ENCODE data around the gene ANKRA2.
A peak's percentile ranks its signal among the peaks of the same experiment; 100 is the strongest.

Gene ANKRA2, protein sequence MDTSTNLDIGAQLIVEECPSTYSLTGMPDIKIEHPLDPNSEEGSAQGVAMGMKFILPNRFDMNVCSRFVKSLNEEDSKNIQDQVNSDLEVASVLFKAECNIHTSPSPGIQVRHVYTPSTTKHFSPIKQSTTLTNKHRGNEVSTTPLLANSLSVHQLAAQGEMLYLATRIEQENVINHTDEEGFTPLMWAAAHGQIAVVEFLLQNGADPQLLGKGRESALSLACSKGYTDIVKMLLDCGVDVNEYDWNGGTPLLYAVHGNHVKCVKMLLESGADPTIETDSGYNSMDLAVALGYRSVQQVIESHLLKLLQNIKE

DNA sequence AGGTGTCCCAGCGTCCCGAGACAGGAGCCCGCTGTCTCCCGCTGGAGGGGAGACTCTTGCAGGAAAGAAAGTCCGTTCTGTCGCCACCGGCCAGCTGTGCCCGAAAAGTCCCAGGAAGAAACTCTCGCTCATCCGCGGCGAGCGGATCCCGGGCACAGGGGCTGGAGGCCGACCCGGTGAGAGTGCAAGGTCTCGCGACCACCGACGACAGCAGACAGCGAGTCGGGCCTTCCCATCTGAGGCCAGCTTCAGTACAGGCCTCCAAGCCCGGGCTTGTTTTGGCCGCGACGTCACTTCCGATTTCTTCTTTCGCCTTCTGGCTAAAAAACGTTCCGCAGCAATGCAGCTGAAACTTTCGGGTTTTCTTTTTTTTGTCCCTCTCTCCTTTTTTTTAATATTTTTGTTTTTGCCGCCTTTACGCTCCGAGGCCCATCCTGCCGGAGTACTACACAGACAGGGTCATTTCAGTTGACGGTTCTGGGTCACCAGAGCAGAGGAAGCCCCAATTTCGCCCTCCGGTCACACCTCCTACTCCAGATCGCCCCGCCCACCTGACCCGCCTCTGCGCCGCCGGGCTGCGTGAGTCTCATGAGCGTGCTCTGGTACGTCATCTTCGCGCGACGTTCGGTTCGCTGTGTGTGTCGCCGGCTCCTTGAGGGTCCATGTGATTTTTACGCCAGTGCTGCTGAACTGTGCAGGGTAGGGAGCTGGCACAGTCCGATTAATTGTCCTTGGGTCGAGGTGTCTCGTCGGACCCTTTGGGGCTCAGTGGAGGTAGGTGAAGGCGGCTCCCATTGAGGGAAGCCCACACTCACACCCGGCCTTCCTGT lies at the start of gene ANKRA2, which contains the start of gene UTP15:
Gene ANKRA2 (minus strand): TSS at position 501 of the 830 bp plus-strand sequence. CDS start 2,758 bp downstream, outside the sequence.
Gene UTP15 (plus strand): TSS at position 605 of the 830 bp plus-strand sequence. CDS start 1,602 bp downstream, outside the sequence.
- H3K36me3 Mint-ChIP-seq (ENCODE audit: low read depth), result peaks cover 32% of the 10 kb centered on the region
- TF ChIP-seq, protein P1, sequence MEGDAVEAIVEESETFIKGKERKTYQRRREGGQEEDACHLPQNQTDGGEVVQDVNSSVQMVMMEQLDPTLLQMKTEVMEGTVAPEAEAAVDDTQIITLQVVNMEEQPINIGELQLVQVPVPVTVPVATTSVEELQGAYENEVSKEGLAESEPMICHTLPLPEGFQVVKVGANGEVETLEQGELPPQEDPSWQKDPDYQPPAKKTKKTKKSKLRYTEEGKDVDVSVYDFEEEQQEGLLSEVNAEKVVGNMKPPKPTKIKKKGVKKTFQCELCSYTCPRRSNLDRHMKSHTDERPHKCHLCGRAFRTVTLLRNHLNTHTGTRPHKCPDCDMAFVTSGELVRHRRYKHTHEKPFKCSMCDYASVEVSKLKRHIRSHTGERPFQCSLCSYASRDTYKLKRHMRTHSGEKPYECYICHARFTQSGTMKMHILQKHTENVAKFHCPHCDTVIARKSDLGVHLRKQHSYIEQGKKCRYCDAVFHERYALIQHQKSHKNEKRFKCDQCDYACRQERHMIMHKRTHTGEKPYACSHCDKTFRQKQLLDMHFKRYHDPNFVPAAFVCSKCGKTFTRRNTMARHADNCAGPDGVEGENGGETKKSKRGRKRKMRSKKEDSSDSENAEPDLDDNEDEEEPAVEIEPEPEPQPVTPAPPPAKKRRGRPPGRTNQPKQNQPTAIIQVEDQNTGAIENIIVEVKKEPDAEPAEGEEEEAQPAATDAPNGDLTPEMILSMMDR (IDR thresholded peaks at IDR 0.05), result no peak
- H3K9me3 Mint-ChIP-seq, result no peaks in the 10 kb centered on the region
- H3K4me3 Mint-ChIP-seq, result peak within 1 kb of the TSS; percentile 94
- H3K4me1 Mint-ChIP-seq, result peaks cover 29% of the 10 kb centered on the region
- H3K27ac Mint-ChIP-seq, result peak within 1 kb of the TSS; percentile 99
- DNase-seq, result peak; percentile 100
- no peaks in the 10 kb centered on the region for H3K27me3 Mint-ChIP-seq (ENCODE audit: low read depth, poor library complexity)

DNA sequence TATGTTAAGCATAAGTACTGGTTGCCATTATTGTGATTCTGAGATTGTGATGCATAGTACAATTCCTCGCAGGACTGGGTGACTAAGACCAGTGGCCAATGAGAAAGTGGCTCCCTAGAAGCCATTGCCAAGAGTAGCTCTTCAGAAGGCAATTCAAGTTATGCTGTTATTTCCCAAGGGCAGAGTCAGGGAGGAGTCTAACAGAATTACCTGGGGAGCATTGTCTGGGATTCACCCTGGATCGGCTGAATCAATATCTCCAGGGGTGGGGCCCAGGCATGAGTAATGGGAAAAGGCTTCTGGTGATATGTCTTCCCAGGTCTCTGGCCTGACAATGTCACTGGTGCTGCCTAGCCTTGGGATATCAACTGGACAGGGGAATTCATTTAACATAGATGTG lies 49.6 kb upstream of the ANKRA2 start:
- Mint-ChIP-seq H3K4me1 (peaks cover 6% of the 10 kb centered on the region), H3K27me3 (ENCODE audit: low read depth, poor library complexity) (peaks cover 20% of the 10 kb centered on the region), H3K27ac (no peak overlapping the region), H3K9me3 (peaks cover 9% of the 10 kb centered on the region), H3K4me3 (no peak overlapping the region), H3K36me3 (ENCODE audit: low read depth) (no peaks in the 10 kb centered on the region)
- DNase-seq, result no peak
- TF ChIP-seq, protein P1 (IDR thresholded peaks at IDR 0.05), result no peak

DNA sequence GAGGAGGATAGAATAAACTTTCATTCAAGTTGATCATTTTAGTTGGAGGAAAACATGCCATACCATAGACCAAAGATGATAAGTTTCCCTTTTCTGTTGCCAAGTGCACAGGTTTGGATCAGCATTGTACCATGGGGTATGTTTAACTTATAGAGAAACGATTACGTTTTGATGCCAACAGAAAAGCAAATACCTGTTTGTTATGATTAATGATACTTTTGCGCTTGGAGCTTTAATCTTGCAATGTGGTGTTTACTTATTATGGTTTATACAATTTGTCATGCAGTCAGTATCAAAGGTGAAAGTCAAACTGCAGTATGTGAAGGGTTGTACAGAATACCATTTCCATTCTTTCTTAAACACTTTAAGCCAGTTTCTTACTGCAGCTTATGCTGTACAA lies 47.4 kb upstream of the ANKRA2 start:
- DNase-seq, result no peak
- Mint-ChIP-seq H3K27me3 (ENCODE audit: low read depth, poor library complexity) (peaks cover 11% of the 10 kb centered on the region), H3K4me1 (peaks cover 6% of the 10 kb centered on the region), H3K27ac (no peak overlapping the region), H3K9me3 (peaks cover 9% of the 10 kb centered on the region), H3K36me3 (ENCODE audit: low read depth) (no peaks in the 10 kb centered on the region), H3K4me3 (no peak overlapping the region)
- TF ChIP-seq, protein P1 (IDR thresholded peaks at IDR 0.05), result no peak

DNA sequence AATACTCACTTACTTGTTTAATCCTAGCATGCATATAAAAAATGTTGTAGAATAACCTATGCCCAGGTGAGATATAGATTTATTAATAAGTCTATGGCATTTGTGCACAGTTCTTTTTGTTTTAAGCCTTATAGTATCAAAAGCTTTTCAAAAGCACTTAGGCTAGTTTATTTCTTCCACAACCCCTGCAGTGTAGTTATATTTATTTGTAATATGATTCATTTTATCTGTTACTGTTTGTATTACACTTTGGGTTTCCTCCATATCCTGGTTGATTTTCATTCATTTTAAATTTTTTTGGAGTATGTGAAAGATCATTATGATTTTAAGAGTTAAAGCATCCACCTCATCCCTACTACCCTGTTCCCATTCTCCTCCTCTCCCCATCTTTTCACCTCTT lies 41.8 kb upstream of the ANKRA2 start:
- Mint-ChIP-seq H3K27me3 (ENCODE audit: low read depth, poor library complexity) (peaks cover 10% of the 10 kb centered on the region), H3K4me3 (no peak overlapping the region), H3K4me1 (no peaks in the 10 kb centered on the region), H3K9me3 (peaks cover 10% of the 10 kb centered on the region), H3K27ac (no peak overlapping the region), H3K36me3 (ENCODE audit: low read depth) (no peaks in the 10 kb centered on the region)
- DNase-seq, result no peak
- TF ChIP-seq, protein P1 (IDR thresholded peaks at IDR 0.05), result no peak

DNA sequence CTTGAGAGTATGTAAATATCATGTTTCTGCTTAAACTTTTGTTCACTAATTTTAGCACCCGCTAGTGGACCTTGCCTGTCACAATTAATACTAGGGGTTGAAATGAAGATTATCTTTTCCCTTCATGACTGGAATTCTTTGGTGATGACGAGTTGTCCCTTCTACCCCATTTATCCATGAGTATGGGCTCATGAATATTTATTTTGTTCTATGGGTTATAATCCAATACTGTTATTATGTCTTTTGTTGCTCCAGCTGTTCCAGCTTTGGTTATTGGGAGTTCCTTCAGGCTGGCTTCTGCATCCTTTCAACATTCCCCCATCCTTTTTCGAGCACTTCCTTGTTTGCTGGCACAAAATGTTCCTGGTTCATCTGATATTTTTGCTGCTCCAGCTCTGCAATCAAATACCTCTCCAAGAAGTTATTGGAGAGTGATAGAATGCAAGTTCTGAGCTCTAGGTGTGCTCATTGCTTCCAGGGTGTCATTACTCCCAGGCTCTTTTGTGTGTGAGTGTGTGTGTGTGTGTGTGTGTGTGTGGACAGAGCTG lies 40.8 kb upstream of the ANKRA2 start:
- H3K27me3 Mint-ChIP-seq (ENCODE audit: low read depth, poor library complexity), result peaks cover 10% of the 10 kb centered on the region

More for the DNA sequence above, 40.8 kb upstream of the ANKRA2 start:
- Mint-ChIP-seq H3K9me3 (peaks cover 16% of the 10 kb centered on the region), H3K36me3 (ENCODE audit: low read depth) (no peaks in the 10 kb centered on the region), H3K27ac (no peak overlapping the region), H3K4me1 (no peaks in the 10 kb centered on the region), H3K4me3 (no peak overlapping the region)
- TF ChIP-seq, protein P1 (IDR thresholded peaks at IDR 0.05), result no peak
- no peak for DNase-seq
